ENCODE results near the gene MGAT3.

DNA sequence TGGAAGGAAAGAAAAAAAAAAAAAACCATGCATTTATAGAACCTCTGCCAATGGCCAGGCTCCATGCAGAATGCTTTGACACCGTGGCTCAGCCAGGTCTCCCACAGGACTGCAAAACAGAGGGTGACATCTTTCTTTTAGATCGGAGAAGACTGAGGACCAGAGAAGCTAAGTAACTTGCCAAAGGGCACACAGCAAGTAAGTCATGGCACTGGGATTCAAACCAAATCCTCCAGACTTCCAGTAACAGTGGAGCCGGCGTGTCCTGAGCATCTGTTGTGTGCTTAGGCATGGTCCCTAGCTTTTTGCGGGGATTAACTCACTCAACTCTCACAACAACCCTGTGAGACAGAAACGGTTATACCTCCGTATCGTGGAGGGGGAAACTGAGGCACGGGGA, 20.7 kb downstream of the MGAT3 start:
- TF ChIP-seq YY1 (IDR thresholded peaks at IDR 0.05; ENCODE audit: insufficient read depth, insufficient read length) (no peak), SUZ12 (IDR thresholded peaks at IDR 0.05; ENCODE audit: extremely low read depth, insufficient read depth, insufficient read length) (no peak)

Measured in NT2/D1 (cell line).